Upper lobe of left lung (tissue), 4 donors: ENCODE data around the gene PATJ.

Source experiments
- CTCF ChIP-seq, 6 experiments: fragments of 450-650 bp in 4 of 6; fragments of 200-600 bp in 2 of 6; sonication (generic) in 2 of 6; IDR thresholded peaks; one replicate each; pipeline ENCODE4 v1.5.1; 2016 to 2019; ENCODE audit warnings: antibody characterized with exemption in 6 of 6
- EP300 ChIP-seq, 4 donors: sonication (generic); formaldehyde crosslinking; IDR thresholded peaks; one replicate each; pipeline ENCODE4 v1.5.1; 2017; ENCODE audit warnings: antibody characterized with exemption in 4 of 4, control low read depth in 2 of 4
- POLR2A ChIP-seq, 4 donors: fragments of 450-650 bp; IDR thresholded peaks; one replicate each; pipeline ENCODE4 v1.5.1; 2016 to 2017; ENCODE audit warnings: antibody characterized with exemption in 4 of 4, mild to moderate bottlenecking in 2 of 4
- POLR2AphosphoS5 ChIP-seq, 2 donors: sonication (generic); formaldehyde crosslinking; IDR thresholded peaks; one replicate each; pipeline ENCODE4 v1.5.1; 2017; ENCODE audit warnings: antibody characterized with exemption in 2 of 2

- TF ChIP-seq POLR2A (IDR thresholded peaks at IDR 0.05) (no peak), CTCF (IDR thresholded peaks at IDR 0.05) (no peak), POLR2AphosphoS5 (IDR thresholded peaks at IDR 0.05) (no peak), EP300 (IDR thresholded peaks at IDR 0.05) (no peak)
Measured at GRCh38 chr1:62003777-62004176, 261.5 kb downstream of the PATJ start.
